NCI-H2196 (cell line): Measurements from ENCODE around the gene CALML6.
"Not testable (repeated sequence)": the region's sequence is repeated elsewhere in the genome, so short reads cannot be mapped to it uniquely, and the experiment has no call there.

Source experiments
- DNase-seq: peaks from one replicate; lab custom pipeline; 2025; ENCODE audit not compliant: unreplicated experiment; lab: John Stamatoyannopoulos, UW

Gene CALML6

DNA sequence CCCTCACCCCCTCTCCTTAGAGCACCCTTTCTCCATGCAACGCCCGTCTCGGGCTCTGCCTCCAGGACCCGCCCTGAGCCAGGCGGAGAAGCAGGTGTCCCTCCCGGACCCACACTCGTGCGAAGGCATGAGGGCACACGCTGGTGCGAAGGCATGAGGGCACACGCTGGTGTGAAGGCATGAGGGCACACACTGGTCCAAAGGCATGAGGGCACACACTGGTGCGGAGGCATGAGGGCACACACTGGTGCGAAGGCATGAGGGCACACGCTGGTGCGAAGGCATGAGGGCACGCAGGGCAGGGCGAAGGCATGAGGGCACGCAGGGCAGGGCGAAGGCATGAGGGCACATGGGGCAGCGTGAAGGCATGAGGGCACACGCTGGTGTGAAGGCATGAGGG is 9.8 kb downstream of the CALML6 start:
- DNase-seq = no peak

DNA sequence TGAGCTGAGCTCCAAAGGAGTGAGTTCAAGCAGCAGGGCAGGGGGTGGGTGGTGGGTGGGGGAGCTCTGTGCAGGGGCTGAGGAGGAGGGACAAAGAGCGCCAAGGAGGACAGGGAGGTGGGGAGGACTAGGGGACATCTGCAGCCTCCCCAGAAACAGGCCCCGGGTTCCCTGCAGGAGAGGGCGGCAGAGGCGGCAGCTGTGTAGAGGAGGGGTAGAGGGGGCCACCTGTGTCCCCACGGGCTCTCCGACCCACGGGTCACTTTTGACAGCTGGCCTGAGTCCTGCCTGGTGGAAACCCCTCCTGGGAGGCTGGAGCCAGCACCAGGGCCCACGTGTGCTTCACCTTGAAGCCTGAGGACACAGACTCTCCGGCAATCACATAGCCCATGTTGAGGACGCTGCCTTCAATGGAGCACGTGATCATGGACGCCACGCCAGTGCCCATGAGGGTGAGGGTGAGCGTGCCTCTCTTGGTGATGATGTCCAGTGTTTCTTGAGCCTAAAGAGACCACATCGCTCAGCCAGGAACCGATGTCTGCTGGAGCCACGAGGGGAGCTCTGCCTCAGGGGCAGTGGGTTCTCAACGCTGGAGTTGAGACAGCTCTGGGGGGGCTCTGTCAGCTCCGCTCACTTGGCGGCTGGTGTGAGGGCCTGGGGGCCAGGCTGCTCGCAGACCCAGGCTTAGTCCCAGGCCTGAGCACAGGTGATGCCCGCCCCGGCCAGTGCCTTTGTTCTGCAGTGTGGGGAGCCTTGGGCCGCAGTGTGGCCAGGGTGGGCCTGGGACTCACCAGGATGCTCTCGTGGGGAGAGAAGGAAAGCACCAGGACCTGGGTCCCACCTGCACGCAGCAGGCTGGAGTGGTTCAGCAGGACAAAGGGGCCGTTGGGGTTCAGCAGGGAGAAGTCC is 10.6 kb downstream of the CALML6 start:
- DNase-seq = no peak

DNA sequence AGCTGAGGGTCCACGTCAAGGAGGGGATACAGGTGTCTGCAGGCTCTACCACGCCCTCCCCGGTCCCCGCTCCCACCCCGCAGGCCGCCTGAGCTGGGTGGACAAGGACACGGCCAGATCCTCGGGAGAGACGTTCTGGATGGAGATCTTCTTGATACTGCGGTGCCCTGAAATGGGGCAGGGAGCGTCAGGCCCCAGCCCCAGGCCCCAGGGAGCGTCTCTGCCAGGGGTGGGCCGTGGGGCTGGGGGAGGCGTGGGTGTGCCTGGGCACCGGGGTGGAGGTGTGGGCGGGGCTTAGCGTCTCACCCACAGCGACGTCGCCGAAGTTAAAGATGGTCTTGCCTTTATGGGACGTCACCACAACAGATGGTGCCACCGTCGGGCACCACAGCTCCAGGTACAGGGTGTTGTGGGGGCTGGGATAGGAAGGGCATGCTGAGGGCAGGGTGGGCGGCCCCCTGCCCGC is 11.3 kb downstream of the CALML6 start:
- DNase-seq = no peak

DNA sequence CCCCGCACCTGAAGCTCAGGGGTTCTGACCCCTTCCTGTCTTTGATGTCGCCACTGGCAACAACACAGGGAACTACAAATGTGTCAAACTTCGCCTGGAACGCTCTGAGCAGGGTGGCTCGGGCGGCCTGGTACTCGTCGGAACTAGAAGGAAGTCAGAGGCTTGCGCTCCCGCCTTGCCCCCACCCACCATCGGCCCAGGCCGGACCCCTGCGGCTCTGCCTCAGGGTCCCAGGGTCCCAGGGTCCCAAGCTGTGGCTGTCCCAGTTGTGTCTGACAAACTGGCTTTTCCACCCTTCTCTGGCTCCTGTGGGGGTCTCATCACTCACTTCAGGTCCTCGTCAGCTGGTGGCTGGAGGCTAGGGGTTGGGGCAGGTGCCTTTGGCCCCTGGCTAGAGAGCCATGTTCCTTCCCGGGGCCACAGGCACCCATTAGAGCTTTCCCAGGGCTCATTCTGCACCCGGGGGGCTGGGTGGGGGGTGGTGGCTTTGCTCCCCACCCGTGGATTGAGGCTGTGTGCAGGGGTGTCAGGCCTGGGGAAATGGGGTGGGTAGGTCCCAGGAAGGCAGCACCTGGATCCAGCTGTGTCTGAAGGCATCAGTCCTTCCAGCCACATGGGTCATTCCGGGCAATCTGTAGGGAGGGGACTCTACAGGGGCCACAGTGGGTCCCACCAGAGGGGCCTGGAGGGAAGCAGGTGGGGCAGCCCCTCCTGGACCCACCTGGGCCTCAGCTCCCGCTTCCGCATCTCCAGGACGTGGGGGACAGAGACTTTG is 12.0 kb downstream of the CALML6 start:
- DNase-seq = no peak

DNA sequence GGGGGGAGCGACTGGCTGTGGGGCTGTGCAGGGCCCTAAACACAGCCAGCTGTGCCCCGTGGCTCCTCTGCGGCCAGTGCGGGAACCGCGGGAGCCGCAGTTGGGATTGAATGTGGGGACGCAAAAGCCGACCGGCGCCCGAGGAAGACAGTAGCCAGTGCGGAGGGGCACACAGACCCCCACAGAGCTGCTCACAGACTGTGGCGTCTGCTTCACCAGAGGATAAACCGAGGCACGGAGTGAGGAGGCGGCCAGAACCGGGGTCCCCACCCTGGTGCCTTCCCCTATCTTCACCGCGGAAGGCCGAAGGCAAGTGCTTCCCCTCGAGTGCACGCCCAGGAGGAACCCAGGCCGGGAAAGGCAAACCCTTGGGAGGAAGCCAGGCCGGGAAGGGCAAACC is 12.7 kb downstream of the CALML6 start:
- DNase-seq = no peak

DNA sequence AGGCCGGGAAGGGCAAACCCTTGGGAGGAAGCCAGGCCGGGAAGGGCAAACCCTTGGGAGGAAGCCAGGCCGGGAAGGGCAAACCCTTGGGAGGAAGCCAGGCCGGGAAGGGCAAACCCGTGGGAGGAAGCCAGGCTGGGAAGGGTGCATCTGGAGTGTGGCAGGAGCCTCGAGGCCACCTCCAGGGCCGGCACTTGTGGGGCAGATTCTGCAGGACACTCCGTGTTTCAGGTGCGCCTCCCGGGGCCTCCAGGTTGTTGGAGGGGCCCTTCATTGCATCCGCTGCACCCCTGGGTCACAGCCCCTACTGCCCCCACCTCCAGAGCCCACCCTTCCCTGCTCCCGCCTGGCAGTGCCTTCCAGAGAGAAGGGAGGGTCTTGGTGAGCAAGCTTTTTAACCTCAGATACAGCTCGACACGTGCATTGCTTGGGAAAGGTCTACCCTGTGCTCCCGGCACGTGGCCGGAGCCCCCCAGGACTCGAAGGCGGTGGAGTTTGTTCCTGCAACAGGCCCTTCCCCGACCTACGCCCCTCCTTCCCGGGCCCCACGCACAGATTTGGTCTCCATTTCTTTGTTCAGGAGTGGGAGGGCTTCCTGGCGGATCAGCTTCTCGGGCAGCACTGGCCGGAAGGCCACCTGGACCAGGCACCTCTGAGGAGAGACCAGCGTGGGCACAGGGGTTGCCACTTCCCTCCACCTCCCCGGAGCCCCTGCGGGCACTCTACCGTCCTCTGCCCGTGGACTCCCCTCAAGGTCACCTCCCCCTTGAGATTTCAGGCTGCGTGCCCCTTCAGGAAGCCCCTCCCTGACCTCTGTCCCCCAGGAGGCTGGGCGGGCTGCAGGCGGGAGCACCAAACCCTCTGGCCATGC is 13.4 kb downstream of the CALML6 start:
- DNase-seq = no peak

DNA sequence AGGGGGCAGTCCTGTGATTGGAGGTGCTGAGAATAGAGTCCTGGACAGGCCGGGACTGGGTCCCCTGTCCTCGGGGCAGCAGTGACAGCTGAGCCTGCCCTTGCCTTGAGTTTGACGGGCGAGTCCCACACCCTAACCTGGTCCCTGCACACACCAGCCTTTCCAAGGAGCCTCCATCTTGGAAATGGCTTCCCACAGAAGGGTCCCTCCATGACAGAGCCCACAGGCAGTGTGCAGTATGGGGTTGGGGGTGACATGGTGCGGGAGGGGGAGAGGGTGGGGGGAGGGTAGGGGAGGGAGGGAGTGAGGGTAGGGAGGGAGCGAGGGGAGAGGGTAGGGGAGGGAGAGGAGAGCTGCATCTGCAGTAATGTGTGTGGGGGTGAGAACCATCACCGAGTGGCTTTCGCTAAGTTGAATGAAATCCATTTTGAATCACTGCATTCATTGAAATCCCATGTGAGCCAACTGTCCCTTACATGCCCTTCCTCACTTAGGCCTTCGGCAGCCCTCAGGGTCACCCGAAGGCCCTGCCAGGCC is 14.1 kb downstream of the CALML6 start:
- no peak for DNase-seq

DNA sequence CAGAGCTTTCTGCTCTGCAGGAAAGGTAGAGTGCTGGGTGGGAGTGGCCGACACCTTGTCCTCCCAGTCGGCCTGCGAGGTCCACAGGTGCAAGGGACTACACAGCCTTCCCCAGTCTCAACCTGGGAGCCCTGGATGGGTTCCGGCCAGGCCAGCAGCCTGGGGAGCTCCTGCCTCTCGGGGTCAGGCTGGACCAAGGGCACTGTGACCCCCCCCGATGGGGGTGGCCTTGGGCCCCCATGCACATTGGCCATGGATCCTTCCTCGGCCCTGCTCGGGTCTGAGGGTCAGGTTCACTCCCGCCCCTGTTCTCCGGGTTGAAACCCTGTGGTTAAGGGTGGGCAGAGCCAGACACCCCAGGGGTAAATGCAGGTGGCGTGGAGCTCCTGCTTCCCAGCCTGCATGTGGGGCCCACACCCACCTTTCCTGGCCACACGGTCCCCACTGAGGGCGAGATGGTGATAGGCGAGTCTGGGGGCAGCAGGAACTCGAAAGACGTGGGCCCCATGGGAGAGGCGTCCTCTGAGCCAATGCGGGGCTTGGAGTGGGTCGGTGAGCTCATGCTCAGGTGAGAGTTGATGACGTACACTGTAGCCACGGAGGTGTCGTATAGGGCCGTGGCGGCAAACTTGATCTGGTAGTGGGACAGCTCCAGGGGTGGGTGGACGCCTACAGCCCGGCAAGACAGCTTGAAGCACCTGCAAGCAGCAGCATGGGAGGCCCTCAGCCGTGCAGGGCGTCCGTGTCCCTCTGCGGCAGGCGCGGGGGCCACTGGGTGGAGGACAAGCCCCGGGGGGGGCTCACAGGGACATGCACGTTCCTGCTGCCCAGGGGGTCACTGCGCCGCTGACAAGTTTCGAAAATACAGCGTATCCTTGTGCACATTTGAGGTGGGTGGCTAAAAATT is 14.8 kb downstream of the CALML6 start:
- no peak for DNase-seq

DNA sequence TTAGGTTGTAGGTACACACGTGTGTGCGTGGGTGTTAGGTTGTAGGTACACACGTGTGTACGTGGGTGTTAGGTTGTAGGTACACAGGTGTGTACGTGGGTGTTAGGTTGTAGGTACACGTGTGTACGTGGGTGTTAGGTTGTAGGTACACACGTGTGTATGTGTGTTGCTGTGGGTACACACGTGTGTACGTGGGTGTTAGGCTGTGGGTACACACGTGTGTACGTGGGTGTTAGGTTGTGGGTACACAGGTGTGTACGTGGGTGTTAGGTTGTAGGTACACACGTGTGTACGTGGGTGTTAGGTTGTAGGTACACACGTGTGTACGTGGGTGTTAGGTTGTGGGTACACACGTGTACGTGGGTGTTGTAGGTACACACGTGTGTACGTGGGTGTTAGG is 19.8 kb downstream of the CALML6 start:
- not testable (repeated sequence) for DNase-seq

DNA sequence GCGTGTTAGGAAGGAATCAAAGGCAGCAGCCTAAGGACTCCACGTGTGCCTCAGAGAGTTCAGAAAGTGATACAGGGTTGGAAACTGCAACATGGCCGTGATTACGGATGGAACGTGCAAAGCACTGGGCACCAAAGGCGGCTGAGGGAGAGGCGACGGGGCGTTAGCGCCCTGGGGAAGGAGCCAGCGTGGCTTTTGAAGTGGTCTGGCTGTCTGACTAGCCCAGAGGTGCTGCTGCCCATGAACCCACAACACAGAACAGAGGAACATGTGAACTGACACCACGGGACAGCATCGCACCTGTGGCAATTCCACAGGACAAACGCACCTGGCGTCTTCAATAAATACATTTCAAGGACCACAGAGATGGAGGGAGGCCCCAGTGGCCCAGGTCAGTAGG is 22.0 kb downstream of the CALML6 start:
- no peak for DNase-seq

DNA sequence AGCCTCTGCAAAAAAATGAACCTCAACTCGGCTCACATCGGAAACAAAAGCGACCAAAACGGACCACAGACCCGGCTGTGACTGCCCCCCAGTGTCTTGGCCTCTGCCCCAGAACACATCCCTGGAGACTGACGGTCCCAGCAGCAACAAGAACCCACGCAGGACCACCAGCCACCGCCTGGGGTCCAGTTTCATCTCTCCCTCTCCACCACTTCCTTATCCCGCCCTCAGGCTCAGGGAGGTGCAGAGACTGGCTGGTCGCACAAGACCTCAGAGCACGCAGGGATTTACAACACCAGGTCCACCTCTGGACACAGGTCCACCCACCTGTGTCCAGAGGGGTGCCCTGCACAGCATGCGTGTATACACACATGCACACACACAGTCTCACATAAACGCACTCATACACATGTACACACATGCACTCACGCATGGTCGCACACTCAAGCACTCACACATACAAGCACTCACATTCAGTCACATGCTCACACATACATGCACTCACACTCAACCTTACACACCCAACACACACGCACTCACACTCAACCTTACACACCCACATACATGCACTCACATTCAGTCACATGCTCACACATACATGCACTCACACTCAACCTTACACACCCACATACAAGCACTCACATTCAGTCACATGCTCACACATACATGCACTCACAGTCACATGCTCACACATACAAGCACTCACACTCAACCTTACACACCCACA is 22.7 kb downstream of the CALML6 start:
- no peak for DNase-seq

DNA sequence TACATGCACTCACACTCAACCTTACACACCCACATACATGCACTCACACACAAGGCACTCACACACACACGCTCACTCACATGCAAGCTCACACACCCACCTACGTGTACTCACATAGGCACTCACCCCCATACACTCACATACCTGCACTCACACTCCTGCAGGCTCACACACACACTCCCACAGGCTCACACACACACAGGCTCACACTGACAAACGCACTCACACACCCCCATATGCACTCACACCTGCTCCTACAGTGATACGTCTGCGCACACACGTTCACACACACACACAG is 23.2 kb downstream of the CALML6 start:
- no peak for DNase-seq

DNA sequence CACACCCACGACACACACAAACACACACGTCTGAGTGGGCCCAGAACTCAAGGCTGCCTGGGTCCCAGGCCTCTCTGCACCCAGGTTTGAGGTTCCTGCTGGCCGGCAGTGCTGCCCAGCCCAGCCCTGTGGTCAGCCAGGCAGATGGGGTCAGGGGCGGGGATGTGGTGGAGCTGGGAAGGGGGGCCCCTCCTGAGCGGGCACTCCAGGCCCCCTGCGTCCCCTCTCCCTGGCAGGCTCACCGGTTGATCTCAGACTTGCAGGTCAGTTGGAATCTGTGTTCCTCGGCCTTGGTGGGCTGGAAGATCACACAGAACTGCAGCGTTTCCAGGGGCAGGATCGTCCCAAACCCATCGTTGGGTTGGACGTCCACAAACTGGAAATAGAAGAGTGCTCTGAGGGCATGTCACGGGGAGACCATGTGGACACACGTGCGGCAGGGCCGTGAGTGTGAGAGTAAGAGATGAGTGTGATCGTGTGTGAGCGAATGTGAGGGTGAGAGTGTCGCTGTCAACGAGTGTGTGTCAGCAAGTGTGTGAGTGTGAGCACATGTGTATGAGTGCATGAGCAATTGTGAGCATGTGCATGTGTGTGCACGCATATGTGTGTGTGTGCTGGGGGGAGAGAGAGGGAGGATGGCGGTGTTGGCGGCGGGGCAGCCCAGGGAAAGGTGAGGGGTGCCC is 23.7 kb downstream of the CALML6 start:
- DNase-seq = no peak

DNA sequence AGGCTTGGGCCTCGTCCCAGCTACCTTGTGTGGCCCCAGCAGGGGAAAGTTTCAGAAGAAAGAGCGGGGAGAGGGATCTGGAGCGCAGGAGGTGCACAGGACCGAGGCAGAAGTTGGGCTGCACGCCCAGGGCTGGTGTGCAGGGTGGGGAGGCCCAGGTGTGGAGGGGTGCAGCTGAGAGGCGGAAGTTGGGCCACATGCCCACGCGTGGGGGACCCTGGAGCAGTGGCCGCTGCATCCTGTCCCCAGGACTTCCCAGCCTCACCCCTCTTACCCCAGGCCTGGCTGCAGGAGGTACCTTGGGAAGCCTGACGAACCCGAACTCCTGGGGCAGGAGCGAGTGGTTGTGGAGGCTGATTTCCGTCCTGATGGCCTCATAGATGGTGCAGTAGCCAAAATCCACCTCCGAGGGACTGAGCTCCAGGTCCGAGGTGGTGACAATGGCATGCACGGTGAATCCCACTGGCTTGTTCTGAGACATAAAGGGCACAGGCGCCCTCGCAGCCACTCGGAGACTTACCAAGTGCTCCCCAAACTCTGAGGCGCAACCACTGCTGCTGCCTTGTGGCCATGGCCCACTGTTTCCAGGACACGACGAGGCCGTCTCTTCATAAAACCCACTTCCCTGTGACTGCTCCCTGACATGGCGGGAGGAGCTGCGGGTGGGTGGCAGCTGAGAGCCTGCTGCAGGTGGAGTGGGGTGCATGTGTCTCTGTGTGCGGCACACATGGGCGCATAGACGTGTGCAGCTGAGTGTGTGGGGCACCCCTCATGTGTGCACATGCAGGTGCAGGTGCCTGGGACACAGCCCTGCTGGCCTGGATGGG is 24.4 kb downstream of the CALML6 start:
- DNase-seq = no peak

DNA sequence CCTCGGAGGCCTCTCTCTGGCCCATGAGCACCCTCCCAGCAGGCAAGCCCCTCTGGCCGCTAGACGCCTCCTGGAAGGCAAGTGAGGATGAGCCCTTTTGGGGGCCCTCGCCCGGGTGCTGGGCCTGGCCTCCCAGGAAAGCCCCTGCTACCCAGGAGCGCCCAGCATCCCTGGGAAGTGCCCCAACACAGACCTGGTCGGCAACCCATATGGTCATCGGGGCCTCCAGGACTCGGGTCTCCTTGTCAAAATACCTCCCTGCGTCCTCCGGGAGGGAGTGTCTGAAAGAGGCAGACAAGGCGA is 25.0 kb downstream of the CALML6 start:
- DNase-seq = no peak

DNA sequence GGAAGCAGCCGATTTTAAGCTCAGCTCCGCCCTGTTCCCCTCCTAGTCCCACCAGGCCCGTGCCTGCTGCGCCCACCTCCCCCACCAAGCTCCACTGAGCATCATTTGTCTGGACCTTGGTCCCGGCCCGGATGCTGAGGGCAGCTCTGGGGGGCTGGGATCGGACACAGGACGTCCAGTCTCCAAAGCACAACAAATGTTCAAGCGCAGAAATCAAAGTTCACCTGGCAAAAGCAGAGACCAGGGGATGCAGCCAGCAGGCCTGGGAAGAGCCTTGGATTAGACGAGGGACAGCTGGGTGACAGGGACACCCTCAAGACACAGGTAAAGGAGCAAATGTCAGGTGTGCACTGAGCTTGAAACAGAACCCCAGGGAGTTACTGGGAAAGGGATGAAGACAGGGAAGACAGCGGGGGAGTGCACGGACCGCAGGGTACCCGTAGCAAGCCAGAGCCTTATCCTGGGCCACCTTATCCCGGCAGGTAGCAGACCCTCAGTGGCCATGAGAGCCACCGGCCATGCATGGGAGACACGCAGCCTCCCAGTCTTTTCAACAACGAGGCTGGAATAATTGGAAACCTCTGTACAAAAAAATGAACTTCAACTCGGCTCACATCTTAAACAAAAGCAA is 26.3 kb downstream of the CALML6 start:
- DNase-seq = no peak

DNA sequence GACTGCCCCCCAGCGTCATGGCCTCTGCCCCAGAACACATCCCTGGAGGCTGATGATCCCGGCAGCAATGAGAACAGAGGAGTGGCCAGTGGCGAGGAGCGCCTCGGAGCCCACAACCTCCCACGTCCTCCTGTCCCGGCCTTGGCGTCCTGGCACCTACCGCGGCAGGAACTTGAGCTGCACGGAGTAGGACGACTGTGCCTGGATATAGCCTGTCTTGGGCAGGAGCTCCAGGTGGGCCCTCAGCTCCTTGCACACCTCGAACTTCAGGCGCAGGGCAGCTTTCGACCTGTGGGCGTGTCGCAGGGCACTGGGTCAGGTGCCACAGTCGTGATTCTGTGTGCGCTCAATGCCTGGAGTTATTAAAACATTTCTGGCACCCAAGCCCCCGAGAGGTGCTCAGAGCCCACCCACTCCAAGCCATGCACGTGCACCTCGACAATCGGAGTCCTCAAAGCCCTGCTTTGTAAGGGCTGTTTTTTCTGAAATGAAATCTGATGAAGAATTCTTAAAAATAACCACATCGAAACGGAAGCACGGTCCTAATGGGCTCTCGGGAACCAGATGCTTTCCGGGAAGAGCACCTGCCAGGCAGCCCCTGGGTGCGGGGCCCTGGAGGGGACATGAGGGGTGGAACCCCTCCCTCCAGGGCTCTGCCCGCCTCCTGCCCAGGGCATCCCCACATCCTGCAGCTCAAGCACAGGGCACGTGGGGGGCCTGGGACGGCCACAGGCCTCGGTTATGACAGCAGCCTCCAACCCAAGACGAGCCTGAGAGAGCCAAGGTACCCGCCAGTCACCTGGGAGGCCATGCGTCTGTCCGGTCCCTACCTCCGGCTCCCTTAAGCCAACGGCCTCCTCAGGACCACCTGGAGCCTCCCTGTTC is 27.1 kb downstream of the CALML6 start:
- no peak for DNase-seq
